HEK293 (cell line): ENCODE data around the gene RPS6KA4.

ENCODE experiments used
- CTCF ChIA-PET: fragments of 350-600 bp; formaldehyde crosslinking; extraction: SDS; loops from one replicate; lab custom pipeline; 2021; ENCODE audit warnings: antibody characterized with exemption; lab: Yijun Ruan, JAX
- POLR2A ChIA-PET: fragments of 300-600 bp; formaldehyde crosslinking; extraction: SDS; loops from one replicate; lab custom pipeline; 2020; ENCODE audit warnings: antibody characterized with exemption, inconsistent platforms; lab: Yijun Ruan, JAX
- H3K27ac ChIP-seq: fragments of 200-500 bp; sonication (Bioruptor generic); 2 replicates; pipeline ENCODE4 v1.5.1; 2014; ENCODE audit warnings: low read depth, low read length, control low read depth, inconsistent platforms; ENCODE audit errors: extremely low read depth
- H3K36me3 ChIP-seq, 2 experiments: fragments of 200-500 bp in 1 of 2; sonication (Bioruptor generic) in 1 of 2; 1 replicate in 1 of 2; 2 replicates in 1 of 2; pipeline ENCODE4 v1.5.1; 2014 to 2017; ENCODE audit warnings: inconsistent platforms in 2 of 2, low read length in 2 of 2; ENCODE audit not compliant: control insufficient read depth in 2 of 2, insufficient read depth in 1 of 2
- H3K4me1 ChIP-seq: fragments of 200-500 bp; sonication (Bioruptor generic); 2 replicates; pipeline ENCODE4 v1.5.1; 2014; ENCODE audit warnings: mild to moderate bottlenecking, low read length, inconsistent platforms; ENCODE audit not compliant: control insufficient read depth, insufficient read depth
- H3K4me3 ChIP-seq: 2 replicates; pipeline ENCODE4 v1.5.1; 2011; ENCODE audit warnings: low read depth, mild to moderate bottlenecking, control low read depth, low read length, moderate library complexity
- H3K9me3 ChIP-seq: fragments of 200-500 bp; sonication (Bioruptor generic); 2 replicates; pipeline ENCODE4 v1.5.1; 2014; ENCODE audit warnings: low read depth, low read length, inconsistent platforms; ENCODE audit not compliant: control insufficient read depth, insufficient read depth
- GFI1B ChIP-seq: fragments of 450-650 bp; formaldehyde crosslinking; IDR thresholded peaks from 2 replicates; pipeline ENCODE4 v1.5.1; 2016; ENCODE audit warnings: missing biosample characterization, missing genetic modification characterization
- GLIS1 ChIP-seq: fragments of 450-650 bp; formaldehyde crosslinking; IDR thresholded peaks from 2 replicates; pipeline ENCODE4 v1.5.1; 2016; ENCODE audit warnings: missing biosample characterization, missing genetic modification characterization
- KLF9 ChIP-seq: fragments of 450-650 bp; formaldehyde crosslinking; IDR thresholded peaks from 2 replicates; pipeline ENCODE4 v1.5.1; 2016; ENCODE audit warnings: missing biosample characterization, missing genetic modification characterization, low read depth
- SP2 ChIP-seq: fragments of 450-650 bp; formaldehyde crosslinking; IDR thresholded peaks from 2 replicates; pipeline ENCODE4 v1.5.1; 2016; ENCODE audit warnings: missing biosample characterization, missing genetic modification characterization
- SP3 ChIP-seq: fragments of 450-650 bp; formaldehyde crosslinking; IDR thresholded peaks from 2 replicates; pipeline ENCODE4 v1.5.1; 2016; ENCODE audit warnings: missing biosample characterization, missing genetic modification characterization
- ZNF10 ChIP-seq: fragments of 450-650 bp; formaldehyde crosslinking; IDR thresholded peaks from 2 replicates; pipeline ENCODE4 v1.5.1; 2017; ENCODE audit warnings: missing biosample characterization, missing genetic modification characterization
- ZNF138 ChIP-seq: fragments of 450-650 bp; formaldehyde crosslinking; IDR thresholded peaks from 2 replicates; pipeline ENCODE4 v1.5.1; 2016; ENCODE audit warnings: missing biosample characterization, missing genetic modification characterization, borderline replicate concordance
- ZNF140 ChIP-seq: fragments of 450-650 bp; formaldehyde crosslinking; IDR thresholded peaks from 2 replicates; pipeline ENCODE4 v1.5.1; 2016; ENCODE audit warnings: missing biosample characterization, missing genetic modification characterization
- ZNF248 ChIP-seq: fragments of 450-650 bp; formaldehyde crosslinking; IDR thresholded peaks from 2 replicates; pipeline ENCODE4 v1.5.1; 2017; ENCODE audit warnings: missing biosample characterization, missing genetic modification characterization
- ZNF354C ChIP-seq: fragments of 450-650 bp; formaldehyde crosslinking; IDR thresholded peaks from 2 replicates; pipeline ENCODE4 v1.5.1; 2016; ENCODE audit warnings: missing biosample characterization, missing genetic modification characterization, low read depth, borderline replicate concordance
- ZNF426 ChIP-seq: fragments of 450-650 bp; formaldehyde crosslinking; IDR thresholded peaks from 2 replicates; pipeline ENCODE4 v1.5.1; 2017; ENCODE audit warnings: missing biosample characterization, missing genetic modification characterization, mild to moderate bottlenecking, inconsistent platforms, moderate library complexity
- ZNF48 ChIP-seq: fragments of 450-650 bp; formaldehyde crosslinking; IDR thresholded peaks from 2 replicates; pipeline ENCODE4 v1.5.1; 2016; ENCODE audit warnings: missing biosample characterization, missing genetic modification characterization
- ZNF510 ChIP-seq: fragments of 450-650 bp; formaldehyde crosslinking; IDR thresholded peaks from 2 replicates; pipeline ENCODE4 v1.5.1; 2018; ENCODE audit warnings: mild to moderate bottlenecking, missing genetic modification characterization, missing biosample characterization; ENCODE audit not compliant: insufficient replicate concordance
- ZNF513 ChIP-seq: fragments of 450-650 bp; IDR thresholded peaks from 2 replicates; pipeline ENCODE4 v1.5.1; 2018; ENCODE audit warnings: missing biosample characterization, missing genetic modification characterization
- ZNF530 ChIP-seq: fragments of 450-650 bp; formaldehyde crosslinking; IDR thresholded peaks from 2 replicates; pipeline ENCODE4 v1.5.1; 2016; ENCODE audit warnings: low read depth, missing biosample characterization, missing genetic modification characterization
- ZNF548 ChIP-seq: fragments of 450-650 bp; formaldehyde crosslinking; IDR thresholded peaks from 2 replicates; pipeline ENCODE4 v1.5.1; 2016; ENCODE audit warnings: missing biosample characterization, missing genetic modification characterization
- ZNF555 ChIP-seq: fragments of 450-650 bp; formaldehyde crosslinking; conservative IDR thresholded peaks from 2 replicates; pipeline ENCODE4 v1.5.1; 2017; ENCODE audit warnings: missing biosample characterization, mild to moderate bottlenecking, missing genetic modification characterization, inconsistent platforms
- ZNF561 ChIP-seq: fragments of 450-650 bp; IDR thresholded peaks from 2 replicates; pipeline ENCODE4 v1.5.1; 2018; ENCODE audit warnings: missing biosample characterization, missing genetic modification characterization, borderline replicate concordance
- ZNF623 ChIP-seq: fragments of 450-650 bp; formaldehyde crosslinking; IDR thresholded peaks from 2 replicates; pipeline ENCODE4 v1.5.1; 2016; ENCODE audit warnings: missing biosample characterization, missing genetic modification characterization
- ZNF658 ChIP-seq: fragments of 450-650 bp; formaldehyde crosslinking; IDR thresholded peaks from 2 replicates; pipeline ENCODE4; 2016; ENCODE audit warnings: missing biosample characterization, missing genetic modification characterization
- ZNF776 ChIP-seq: fragments of 450-650 bp; formaldehyde crosslinking; IDR thresholded peaks from 2 replicates; pipeline ENCODE4 v1.5.0; 2017; ENCODE audit warnings: missing biosample characterization, missing genetic modification characterization, borderline replicate concordance
- ZNF791 ChIP-seq: fragments of 450-650 bp; formaldehyde crosslinking; IDR thresholded peaks from 2 replicates; pipeline ENCODE4 v1.5.1; 2016; ENCODE audit warnings: missing biosample characterization, missing genetic modification characterization
- ZSCAN23 ChIP-seq: fragments of 450-650 bp; formaldehyde crosslinking; IDR thresholded peaks from 2 replicates; pipeline ENCODE4 v1.5.1; 2016; ENCODE audit warnings: missing biosample characterization, missing genetic modification characterization
- ZXDB ChIP-seq: fragments of 450-650 bp; formaldehyde crosslinking; IDR thresholded peaks from 2 replicates; pipeline ENCODE4 v1.5.1; 2016; ENCODE audit warnings: missing biosample characterization, missing genetic modification characterization
- TF ChIP-seq, protein P1 (sequence below): fragments of 450-650 bp; formaldehyde crosslinking; IDR thresholded peaks from 2 replicates; pipeline ENCODE4 v1.5.1; 2016; ENCODE audit warnings: missing biosample characterization, missing genetic modification characterization
- TF ChIP-seq, protein P2 (sequence below): IDR thresholded peaks from 2 replicates; pipeline ENCODE4 v1.6.1; 2011; ENCODE audit warnings: mild to moderate bottlenecking, low read depth, low read length, borderline replicate concordance

The RPS6KA4 gene

DNA sequence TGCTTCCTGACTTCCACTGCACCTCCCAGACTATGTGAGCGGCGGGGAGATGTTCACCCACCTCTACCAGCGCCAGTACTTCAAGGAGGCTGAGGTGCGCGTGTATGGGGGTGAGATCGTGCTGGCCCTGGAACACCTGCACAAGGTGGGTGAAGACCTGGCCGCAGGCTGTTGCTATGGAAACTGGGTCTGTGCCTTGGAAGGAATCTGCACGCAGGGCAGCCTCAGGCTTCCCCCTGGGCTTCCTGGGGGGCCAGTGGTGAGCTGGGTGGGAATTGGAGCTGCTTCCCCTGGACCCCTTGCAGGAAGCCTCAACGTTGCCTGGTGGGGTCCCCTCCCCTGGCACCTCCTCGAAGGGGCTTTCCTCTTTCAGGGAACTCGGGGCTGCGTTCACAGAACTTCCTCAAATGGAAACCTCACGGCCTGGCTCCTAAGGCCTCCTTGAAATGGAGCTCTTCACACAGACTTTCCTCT lies 1.5 kb downstream of the RPS6KA4 start:
- POLR2A ChIA-PET = interaction anchor here (1.2 kb wide), 1 partner anchor 43 kb away, joined by 7 read pairs; the partner anchor contains the start of gene PRDX5
- H3K4me3 ChIP-seq = no peak overlapping the region
- no peaks in the 10 kb centered on the region; the same call in 1 of the 2 replicates for H3K4me1 ChIP-seq
- no peak overlapping the region for H3K27ac ChIP-seq
- peaks cover 0 to 46% of the 10 kb centered on the region in 2 experiments; a peak in 2 of 3 replicates for H3K36me3 ChIP-seq
- CTCF ChIA-PET = interaction anchor here (0.7 to 1.6 kb wide), 3 partner anchors 17 to 57 kb away, joined by 3 to 4 read pairs (median 4); partner anchors contain the start of genes PRDX5 and TRMT112
- TF ChIP-seq ZNF10 (no peak), GLIS1 (tag by site-specific recombination) (peak; percentile 57)
- no peaks in the 10 kb centered on the region for H3K9me3 ChIP-seq

DNA sequence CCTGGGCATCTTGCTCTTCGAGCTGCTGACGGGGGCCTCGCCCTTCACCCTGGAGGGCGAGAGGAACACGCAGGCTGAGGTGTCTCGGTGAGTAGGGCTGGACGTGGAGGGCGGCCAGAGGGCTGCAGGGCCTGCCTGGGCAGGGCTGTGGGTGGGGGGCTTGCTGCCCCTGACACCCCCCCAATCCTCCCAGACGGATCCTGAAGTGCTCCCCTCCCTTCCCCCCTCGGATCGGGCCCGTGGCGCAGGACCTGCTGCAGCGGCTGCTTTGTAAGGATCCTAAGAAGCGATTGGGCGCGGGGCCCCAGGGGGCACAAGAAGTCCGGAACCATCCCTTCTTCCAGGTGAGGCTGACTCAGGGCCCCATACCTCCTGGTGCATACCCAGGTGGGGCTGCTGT lies 2.7 kb downstream of the RPS6KA4 start:
- ChIA-PET POLR2A (interaction anchor here (1.2 kb wide), 1 partner anchor 44 kb away, joined by 7 read pairs; the partner anchor contains the start of gene PRDX5), CTCF (interaction anchor here (1.1 to 1.6 kb wide), 2 partner anchors 44 to 58 kb away, joined by 3 to 4 read pairs; partner anchors contain the start of genes PRDX5 and TRMT112)
- H3K27ac ChIP-seq = no peak overlapping the region
- H3K4me3 ChIP-seq = no peak overlapping the region
- H3K9me3 ChIP-seq = no peaks in the 10 kb centered on the region
- no peaks in the 10 kb centered on the region; the same call in 1 of the 2 replicates for H3K4me1 ChIP-seq
- no peak for TF ChIP-seq ZNF555 (tag by site-specific recombination)
- TF ChIP-seq ZSCAN23 (tag by site-specific recombination) = no peak
- TF ChIP-seq ZNF530 (tag by site-specific recombination) = no peak
- TF ChIP-seq ZNF513 (tag by site-specific recombination) = no peak
- no peak for TF ChIP-seq ZNF426 (tag by site-specific recombination)
- TF ChIP-seq GFI1B (tag by site-specific recombination) = no peak
- no peak for TF ChIP-seq ZNF354C (tag by site-specific recombination)
- TF ChIP-seq ZNF791 (tag by site-specific recombination) = no peak
- no peak for TF ChIP-seq ZNF776 (tag by site-specific recombination)
- TF ChIP-seq ZNF658 = no peak
- no peak for TF ChIP-seq ZNF138 (tag by site-specific recombination)
- TF ChIP-seq, all 188 proteins: peak for 0
- peaks cover 0 to 52% of the 10 kb centered on the region in 2 experiments; a peak in 2 of 3 replicates for H3K36me3 ChIP-seq

DNA sequence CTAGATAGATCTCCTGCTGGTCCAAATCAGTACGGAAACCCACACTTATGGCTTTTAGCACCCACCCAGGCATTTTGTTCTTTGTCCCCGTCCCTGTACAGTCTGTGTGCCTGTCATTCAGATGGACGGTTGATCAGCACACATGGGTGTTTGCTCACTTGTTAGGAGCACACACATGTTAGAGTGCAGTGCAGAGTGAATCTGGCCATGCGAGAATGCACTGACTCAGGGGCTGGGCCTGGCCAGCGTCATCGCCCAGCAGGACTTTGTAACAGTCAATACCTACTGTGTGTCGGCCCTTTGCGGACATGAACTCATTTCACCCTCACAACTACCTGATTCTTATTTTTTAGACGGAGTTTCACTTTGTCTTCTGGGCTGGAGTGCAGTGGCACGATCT lies 3.4 kb downstream of the RPS6KA4 start:
- CTCF ChIA-PET = interaction anchor here (1.2 kb wide), 1 partner anchor 287 kb away, joined by 4 read pairs; no protein-coding TSS in a partner anchor

More for the DNA sequence above, 3.4 kb downstream of the RPS6KA4 start:
- Histone ChIP-seq H3K9me3 (no peaks in the 10 kb centered on the region), H3K4me1 (no peaks in the 10 kb centered on the region; the same call in 1 of the 2 replicates), H3K4me3 (no peak overlapping the region), H3K27ac (no peak overlapping the region), H3K36me3 (peaks cover 0 to 54% of the 10 kb centered on the region in 2 experiments; a peak in 2 of 3 replicates)
- TF ChIP-seq ZNF510 (tag by site-specific recombination) (no peak), ZNF548 (tag by site-specific recombination) (no peak), ZNF140 (tag by site-specific recombination) (no peak), ZXDB (tag by site-specific recombination) (no peak), ZNF791 (tag by site-specific recombination) (no peak), ZNF248 (tag by site-specific recombination) (no peak), SP3 (no peak), ZNF623 (tag by site-specific recombination) (no peak), ZNF561 (tag by site-specific recombination) (no peak), ZNF48 (no peak), SP2 (tag by site-specific recombination) (no peak), KLF9 (tag by site-specific recombination) (no peak)
- TF ChIP-seq, protein P1, sequence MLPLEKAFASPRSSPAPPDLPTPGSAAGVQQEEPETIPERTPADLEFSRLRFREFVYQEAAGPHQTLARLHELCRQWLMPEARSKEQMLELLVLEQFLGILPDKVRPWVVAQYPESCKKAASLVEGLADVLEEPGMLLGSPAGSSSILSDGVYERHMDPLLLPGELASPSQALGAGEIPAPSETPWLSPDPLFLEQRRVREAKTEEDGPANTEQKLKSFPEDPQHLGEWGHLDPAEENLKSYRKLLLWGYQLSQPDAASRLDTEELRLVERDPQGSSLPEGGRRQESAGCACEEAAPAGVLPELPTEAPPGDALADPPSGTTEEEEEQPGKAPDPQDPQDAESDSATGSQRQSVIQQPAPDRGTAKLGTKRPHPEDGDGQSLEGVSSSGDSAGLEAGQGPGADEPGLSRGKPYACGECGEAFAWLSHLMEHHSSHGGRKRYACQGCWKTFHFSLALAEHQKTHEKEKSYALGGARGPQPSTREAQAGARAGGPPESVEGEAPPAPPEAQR (tag by site-specific recombination) = no peak
- TF ChIP-seq, protein P2, sequence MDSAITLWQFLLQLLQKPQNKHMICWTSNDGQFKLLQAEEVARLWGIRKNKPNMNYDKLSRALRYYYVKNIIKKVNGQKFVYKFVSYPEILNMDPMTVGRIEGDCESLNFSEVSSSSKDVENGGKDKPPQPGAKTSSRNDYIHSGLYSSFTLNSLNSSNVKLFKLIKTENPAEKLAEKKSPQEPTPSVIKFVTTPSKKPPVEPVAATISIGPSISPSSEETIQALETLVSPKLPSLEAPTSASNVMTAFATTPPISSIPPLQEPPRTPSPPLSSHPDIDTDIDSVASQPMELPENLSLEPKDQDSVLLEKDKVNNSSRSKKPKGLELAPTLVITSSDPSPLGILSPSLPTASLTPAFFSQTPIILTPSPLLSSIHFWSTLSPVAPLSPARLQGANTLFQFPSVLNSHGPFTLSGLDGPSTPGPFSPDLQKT = no peak
- POLR2A ChIA-PET = no interaction called here
